A673 (cell line): ENCODE data around the gene NDNF. TPM values are rescaled to one million over a fixed set of nuclear protein-coding genes. Genes with fewer than 3 reads are reported as not detected.

ENCODE experiments used
- BruUV-seq: library from RNA; stranded (reverse); fragments of 400-500 nt; replicated peaks from 2 replicates; lab custom pipeline; 2021; lab: Mats Ljungman, UMichigan
- CTCF ChIA-PET: fragments of 300-600 bp; sonication (Branson Sonifier 250); formaldehyde crosslinking; loops from one replicate; lab custom pipeline; 2022; ENCODE audit warnings: antibody characterized with exemption; lab: Charles Lee
- POLR2A ChIA-PET: fragments of 300-600 bp; sonication (Branson Sonifier 250); formaldehyde crosslinking; loops from one replicate; lab custom pipeline; 2022; ENCODE audit warnings: antibody characterized with exemption; ENCODE audit not compliant: low non-redundant PET; lab: Charles Lee
- DNase-seq: peaks from one replicate; pipeline ENCODE4 v3.0.0-alpha.2; 2015; ENCODE audit warnings: low spot score
- H3K27ac ChIP-seq: fragments of 200-600 bp; sonication (generic); 2 replicates; pipeline ENCODE4 v1.5.1; 2016; ENCODE audit warnings: mixed run types, low read depth, mild to moderate bottlenecking, mixed read lengths, antibody characterized with exemption, low read length; ENCODE audit not compliant: poor library complexity, severe bottlenecking
- H3K27me3 ChIP-seq: fragments of 200-600 bp; sonication (generic); replicated peaks from 2 replicates; pipeline ENCODE4 v1.6.1; 2017; ENCODE audit warnings: mixed run types, low read depth, mild to moderate bottlenecking, mixed read lengths, antibody characterized with exemption, low read length; ENCODE audit not compliant: insufficient read depth, poor library complexity
- H3K36me3 ChIP-seq: fragments of 200-600 bp; sonication (generic); 2 replicates; pipeline ENCODE4 v1.6.1; 2016; ENCODE audit warnings: mixed run types, mild to moderate bottlenecking, mixed read lengths, antibody characterized with exemption, low read length; ENCODE audit not compliant: insufficient read depth, poor library complexity, severe bottlenecking
- H3K4me1 ChIP-seq: fragments of 200-600 bp; sonication (generic); 2 replicates; pipeline ENCODE4 v1.6.1; 2017; ENCODE audit warnings: mixed run types, mild to moderate bottlenecking, mixed read lengths, antibody characterized with exemption, low read length; ENCODE audit not compliant: insufficient read depth, poor library complexity, severe bottlenecking
- H3K4me3 ChIP-seq: fragments of 200-600 bp; sonication (generic); 2 replicates; pipeline ENCODE4 v1.5.1; 2016; ENCODE audit warnings: low read depth, mixed run types, mild to moderate bottlenecking, mixed read lengths, low read length; ENCODE audit not compliant: poor library complexity, severe bottlenecking
- H3K9me3 ChIP-seq: fragments of 200-600 bp; sonication (generic); 2 replicates; pipeline ENCODE4 v1.6.1; 2016; ENCODE audit warnings: mixed run types, low read depth, mild to moderate bottlenecking, mixed read lengths, antibody characterized with exemption, low read length; ENCODE audit not compliant: poor library complexity, severe bottlenecking
- CTCF ChIP-seq: fragments of 300-800, 200-600 bp; sonication (generic); conservative IDR thresholded peaks from 2 replicates; pipeline ENCODE4 v1.5.1; 2017; ENCODE audit warnings: low read depth, mild to moderate bottlenecking, antibody characterized with exemption, low read length, moderate library complexity, mixed read lengths
- EZH2 ChIP-seq: fragments of 200-600 bp; sonication (generic); IDR thresholded peaks from 2 replicates; pipeline ENCODE4 v1.6.1; 2017; ENCODE audit warnings: borderline replicate concordance, low read depth, mild to moderate bottlenecking, mixed read lengths, antibody characterized with exemption, low read length; ENCODE audit not compliant: poor library complexity, severe bottlenecking
- intact Hi-C: fragments of 100-400 bp; cut with micrococcal nuclease; formaldehyde crosslinking; loops from one replicate; pipeline ENCODE4 v1.10.0; 2022; ENCODE audit not compliant: unreplicated experiment
- total RNA-seq: library from RNA; stranded (reverse); gene quantifications from 2 replicates; pipeline ENCODE4 v1.2.3, GENCODE V29; 2021

Gene NDNF
- total RNA-seq, 1 experiment from 2014 or later = 12.1 TPM

GRCh38 chr4:121093261-121093660 lies 20.9 kb upstream of the NDNF start:
- ChIA-PET POLR2A (no interaction called here), CTCF (no interaction called here)
- intact Hi-C loops = no loop called here
- no peak for DNase-seq
- no peak overlapping the region for H3K4me3 ChIP-seq
- no TSS peak for BruUV-seq
- no peak overlapping the region for H3K27ac ChIP-seq
- TF ChIP-seq EZH2 (no peak), CTCF (no peak)
- H3K36me3 ChIP-seq = no peaks in the 10 kb centered on the region
- H3K27me3 ChIP-seq = no peaks in the 10 kb centered on the region
- no peaks in the 10 kb centered on the region for H3K4me1 ChIP-seq
- no peaks in the 10 kb centered on the region for H3K9me3 ChIP-seq

- Histone ChIP-seq H3K4me1 (no peaks in the 10 kb centered on the region), H3K4me3 (no peak overlapping the region), H3K27me3 (no peaks in the 10 kb centered on the region), H3K27ac (no peak overlapping the region), H3K9me3 (no peaks in the 10 kb centered on the region), H3K36me3 (no peaks in the 10 kb centered on the region)
- no TSS peak for BruUV-seq
- TF ChIP-seq EZH2 (no peak), CTCF (no peak)
- ChIA-PET CTCF (no interaction called here), POLR2A (no interaction called here)
- intact Hi-C loops = no loop called here
- no peak for DNase-seq
Observed at GRCh38 chr4:121091941-121092340, 19.6 kb upstream of the NDNF start.

GRCh38 chr4:121088867-121089266 lies 16.5 kb upstream of the NDNF start:
- Histone ChIP-seq H3K36me3 (no peaks in the 10 kb centered on the region), H3K27me3 (no peaks in the 10 kb centered on the region), H3K4me1 (no peaks in the 10 kb centered on the region), H3K4me3 (no peak overlapping the region), H3K27ac (no peak overlapping the region), H3K9me3 (no peaks in the 10 kb centered on the region)
- intact Hi-C loops = no loop called here
- ChIA-PET CTCF (no interaction called here), POLR2A (no interaction called here)
- TF ChIP-seq EZH2 (no peak), CTCF (no peak)
- DNase-seq = no peak
- BruUV-seq = no TSS peak
